H1 (cell line): ENCODE measurements around the gene CHTF8. TPM values are rescaled to one million over a fixed set of nuclear protein-coding genes. Genes with fewer than 3 reads are reported as not detected.

Experiments
- polyA plus RNA-seq, 7 experiments: library from polyadenylated mRNA; depleted of rRNA in 3 of 7; stranded (reverse) in 5 of 7; unstranded in 2 of 7; fragments of >200 nt in 5 of 7; fragments of 200-250 nt in 2 of 7; gene quantifications; 1 replicate in 5 of 7; 2 replicates in 1 of 7; 4 replicates in 1 of 7; pipeline versions ENCODE4 v1.2.1 to v1.2.3, GENCODE V29; 2011 to 2013; ENCODE audit warnings: missing spikeins in 2 of 7, mixed read lengths in 2 of 7
- small RNA-seq: library from polyadenylated mRNA; stranded (forward); fragments of <200 nt; extraction: miRNeasy Mini kit (QIAGEN cat#:217004); gene quantifications from one replicate; pipeline ENCODE3, GENCODE V24; 2013; ENCODE audit not compliant: insufficient read depth
- total RNA-seq: library from RNA; stranded (reverse); fragmentation: NEBNext Ultra II Directional; extraction: Animal tissue kit (Norgen Biotek cat#: 25700); gene quantifications from 2 replicates; pipeline ENCODE4 v1.2.1, GENCODE V29; 2021

CHTF8 gene
- total and polyA plus RNA-seq, 2 of the 8 experiments (the other 6 are each of a cell fraction or from before 2014, with no cell fraction given), result 114 to 138 TPM

Small RNAs within 50 kb of the gene (small RNA-seq; reads per million reads assigned to genes)
- gene RNU6-22P, result not detected

Other genes starting within 250 kb of the CHTF8 start
- 64.4 and 69.6 TPM in 2 replicates for gene HAS3, start 26.9 kb downstream of the CHTF8 start, total RNA-seq
- 32.1 and 36.3 TPM in 2 replicates for gene HAS3, start 26.9 kb downstream of the CHTF8 start, polyA plus RNA-seq (2011; rRNA removed)
- 101 TPM in 2 replicates for gene UTP4, start 61 bp upstream of the CHTF8 start, total RNA-seq
- 71.8 and 118 TPM in 2 replicates for gene UTP4, start 61 bp upstream of the CHTF8 start, polyA plus RNA-seq (2011; rRNA removed)
- gene SNTB2, start 54.6 kb upstream of the CHTF8 start, total RNA-seq, result 16.1 and 19.6 TPM in 2 replicates
- gene SNTB2, start 54.6 kb upstream of the CHTF8 start, polyA plus RNA-seq (2011; rRNA removed), result 6.0 and 8.9 TPM in 2 replicates
- gene VPS4A, start 178.8 kb upstream of the CHTF8 start, total RNA-seq, result 24.1 and 26.6 TPM in 2 replicates
- 14.1 and 19.0 TPM in 2 replicates for gene VPS4A, start 178.8 kb upstream of the CHTF8 start, polyA plus RNA-seq (2011; rRNA removed)
- gene PDF, start 198.0 kb upstream of the CHTF8 start, total RNA-seq, result 23.6 and 23.9 TPM in 2 replicates
- gene PDF, start 198.0 kb upstream of the CHTF8 start, polyA plus RNA-seq (2011; rRNA removed), result 17.7 and 19.3 TPM in 2 replicates
- 55.4 and 55.6 TPM in 2 replicates for gene COG8, start 207.0 kb upstream of the CHTF8 start, total RNA-seq
- gene COG8, start 207.0 kb upstream of the CHTF8 start, polyA plus RNA-seq (2011; rRNA removed), result 49.1 and 60.9 TPM in 2 replicates
- gene NIP7, start 207.2 kb upstream of the CHTF8 start, total RNA-seq, result 52.1 and 52.2 TPM in 2 replicates
- gene NIP7, start 207.2 kb upstream of the CHTF8 start, polyA plus RNA-seq (2011; rRNA removed), result 10.5 and 14.5 TPM in 2 replicates
- 0.94 TPM in 1 of 2 replicates, not detected in the other for gene TMED6, start 219.2 kb upstream of the CHTF8 start, total RNA-seq
- gene TMED6, start 219.2 kb upstream of the CHTF8 start, polyA plus RNA-seq (2011; rRNA removed), result not detected in 2 replicates